Stimulated activated CD4-positive, alpha-beta T cell treated with anti-CD3 and anti-CD28 coated beads, Interleukin-12 subunit alpha, Interleukin-12 subunit beta, amount 100 ng/mL, for 24 hours (primary cell): Measurements from ENCODE around the gene NUP42.
"Not testable (repeated sequence)": the region's sequence is repeated elsewhere in the genome, so short reads cannot be mapped to it uniquely, and the experiment has no call there.

ENCODE experiments used
- DNase-seq, 2 experiments: peaks; one replicate each; pipeline ENCODE4 v3.0.0-alpha.2; 2020; ENCODE audit warnings: low read depth in 2 of 2

Gene NUP42

GRCh38 chr7:23204241-23204640 lies 22.4 kb downstream of the NUP42 start:
- no peak for DNase-seq

GRCh38 chr7:23205577-23205908 lies 23.7 kb downstream of the NUP42 start:
- DNase-seq, result no peak

GRCh38 chr7:23205909-23206767 lies 24.3 kb downstream of the NUP42 start:
- no peak for DNase-seq

- DNase-seq, result no peak
Observed at GRCh38 chr7:23207021-23207420, 25.2 kb downstream of the NUP42 start.

- DNase-seq, result no peak
Observed at GRCh38 chr7:23207884-23208283, 26.0 kb downstream of the NUP42 start.

- DNase-seq, result no peak
Observed at GRCh38 chr7:23208316-23208715, 26.5 kb downstream of the NUP42 start.

GRCh38 chr7:23210506-23210905 lies 28.7 kb downstream of the NUP42 start:
- no peak for DNase-seq

- no peak for DNase-seq
Observed at GRCh38 chr7:23211589-23211988, 29.7 kb downstream of the NUP42 start.

GRCh38 chr7:23212395-23212794 lies 30.5 kb downstream of the NUP42 start:
- no peak for DNase-seq

GRCh38 chr7:23212841-23213240 lies 31.0 kb downstream of the NUP42 start:
- no peak for DNase-seq

GRCh38 chr7:23213755-23214154 lies 31.9 kb downstream of the NUP42 start:
- DNase-seq, result no peak

- no peak for DNase-seq
Observed at GRCh38 chr7:23214423-23214822, 32.6 kb downstream of the NUP42 start.

- DNase-seq, result no peak
Observed at GRCh38 chr7:23214938-23215337, 33.1 kb downstream of the NUP42 start.

- DNase-seq, result no peak
Observed at GRCh38 chr7:23216021-23216420, 34.2 kb downstream of the NUP42 start.

- DNase-seq, result no peak
Observed at GRCh38 chr7:23218196-23218595, 36.3 kb downstream of the NUP42 start.

- DNase-seq, result no peak
Observed at GRCh38 chr7:23220690-23221305, 39.0 kb downstream of the NUP42 start.

GRCh38 chr7:23222439-23223030 lies 40.7 kb downstream of the NUP42 start:
- DNase-seq, result no peak

GRCh38 chr7:23224364-23224763 lies 42.5 kb downstream of the NUP42 start:
- DNase-seq, result not testable (repeated sequence)

GRCh38 chr7:23226844-23227450 lies 45.1 kb downstream of the NUP42 start:
- no peak for DNase-seq

GRCh38 chr7:23228412-23228811 lies 46.6 kb downstream of the NUP42 start:
- no peak for DNase-seq

GRCh38 chr7:23230641-23231101 lies 48.8 kb downstream of the NUP42 start:
- no peak for DNase-seq

- DNase-seq, result no peak
Observed at GRCh38 chr7:23232966-23233365, 51.1 kb downstream of the NUP42 start.
